Esophagus squamous epithelium (tissue), 5 donors: ENCODE data around the gene ZC3H18. TPM values are rescaled to one million over a fixed set of nuclear protein-coding genes. Genes with fewer than 3 reads are reported as not detected.

ENCODE experiments used
- DNase-seq: peaks from one replicate; lab custom pipeline; 2025; lab: John Stamatoyannopoulos, UW
- H3K27ac ChIP-seq, 4 donors: fragments of 200-600 bp; sonication (generic); one replicate each; pipeline ENCODE4 v1.5.1; 2016 to 2019; ENCODE audit warnings: mild to moderate bottlenecking in 1 of 4
- H3K27me3 ChIP-seq, 4 donors: fragments of 200-600 bp; sonication (generic); 1 replicate in 3 of 4; 2 replicates in 1 of 4; pipeline versions ENCODE4 v1.5.1 to v1.6.0; 2017 to 2021; ENCODE audit warnings: antibody characterized with exemption in 1 of 4
- H3K36me3 ChIP-seq, 3 donors: fragments of 200-600 bp; sonication (generic); one replicate each; pipeline ENCODE4 v1.5.1; 2016 to 2019
- H3K4me1 ChIP-seq, 3 donors: fragments of 200-600 bp; sonication (generic); one replicate each; pipeline ENCODE4 v1.5.1; 2017 to 2019
- H3K4me3 ChIP-seq, 4 donors: fragments of 200-600 bp; sonication (generic); 1 replicate in 3 of 4; 2 replicates in 1 of 4; pipeline ENCODE4 v1.5.1; 2016 to 2019; ENCODE audit warnings: mild to moderate bottlenecking in 2 of 4, moderate library complexity in 1 of 4
- H3K9me3 ChIP-seq, 3 donors: fragments of 200-600 bp; sonication (generic); one replicate each; pipeline ENCODE4 v1.5.1; 2016 to 2019
- CTCF ChIP-seq, 6 experiments: fragments of 450-650 bp in 4 of 6; fragments of 200-600 bp in 2 of 6; sonication (generic) in 2 of 6; IDR thresholded peaks; one replicate each; pipeline ENCODE4 v1.5.1; 2016 to 2019; ENCODE audit warnings: antibody characterized with exemption in 6 of 6, mild to moderate bottlenecking in 4 of 6, moderate library complexity in 4 of 6
- POLR2A ChIP-seq, 4 donors: fragments of 450-650 bp; IDR thresholded peaks; one replicate each; pipeline ENCODE4 v1.6.1; 2017; ENCODE audit warnings: antibody characterized with exemption in 4 of 4, mild to moderate bottlenecking in 4 of 4, moderate library complexity in 3 of 4
- WGBS, 2 donors: methylation state at CpG; one replicate each; pipeline ENCODE4 v1.1.5; 2018; 5-methylcytosine and 5-hydroxymethylcytosine counted together
- intact Hi-C: fragments of 100-400 bp; cut with DNase I; formaldehyde crosslinking; loops from one replicate; pipeline ENCODE4 v1.15.0; 2022
- total RNA-seq, 4 donors: library from RNA; depleted of rRNA; stranded (reverse); fragments of >200 nt; gene quantifications; one replicate each; pipeline ENCODE4 v1.1.0, GENCODE V29; 2016
- donor health status: DM: yes; HTN: yes; CAD: no.

Gene ZC3H18
- total RNA-seq, 4 donors from 2014 or later, result 15.4 to 27.3 (median 17.5) TPM

GRCh38 chr16:88653596-88654362 lies 83.6 kb downstream of the ZC3H18 start:
- no peak for TF ChIP-seq CTCF (IDR thresholded peaks at IDR 0.05)
- TF ChIP-seq POLR2A (IDR thresholded peaks at IDR 0.05), result no peak
- peaks cover 0 to 72% (median 9%) of the 10 kb centered on the region in 3 donors for H3K36me3 ChIP-seq

GRCh38 chr16:88654363-88655052 lies 84.3 kb downstream of the ZC3H18 start:
- Histone ChIP-seq H3K27me3 (no peaks in the 10 kb centered on the region), H3K27ac (no peak overlapping the region), H3K4me1 (peaks cover 7 to 28% (median 17%) of the 10 kb centered on the region in 3 donors), H3K9me3 (no peaks in the 10 kb centered on the region), H3K4me3 (no peak overlapping the region), H3K36me3 (peaks cover 0 to 79% (median 9%) of the 10 kb centered on the region in 3 donors)
- WGBS, 2 donors, result 92 to 94% methylated on average over 5 to 15 of the region's 28 CpGs
- no peak for TF ChIP-seq POLR2A (IDR thresholded peaks at IDR 0.05)
- no peak for TF ChIP-seq CTCF (IDR thresholded peaks at IDR 0.05)
- intact Hi-C loops, result no loop called here
- DNase-seq, result no peak

More at GRCh38 chr16:88653596-88654362, 83.6 kb downstream of the ZC3H18 start:
- WGBS, 2 donors, result 77 to 78% methylated on average over 12 to 22 of the region's 32 CpGs
- H3K4me1 ChIP-seq, result peaks cover 7 to 32% (median 21%) of the 10 kb centered on the region in 3 donors
- no peak overlapping the region for H3K4me3 ChIP-seq
- no peak overlapping the region for H3K27ac ChIP-seq
- H3K9me3 ChIP-seq, result no peaks in the 10 kb centered on the region
- intact Hi-C loops, result no loop called here
- no peak for DNase-seq
- no peaks in the 10 kb centered on the region for H3K27me3 ChIP-seq

DNA sequence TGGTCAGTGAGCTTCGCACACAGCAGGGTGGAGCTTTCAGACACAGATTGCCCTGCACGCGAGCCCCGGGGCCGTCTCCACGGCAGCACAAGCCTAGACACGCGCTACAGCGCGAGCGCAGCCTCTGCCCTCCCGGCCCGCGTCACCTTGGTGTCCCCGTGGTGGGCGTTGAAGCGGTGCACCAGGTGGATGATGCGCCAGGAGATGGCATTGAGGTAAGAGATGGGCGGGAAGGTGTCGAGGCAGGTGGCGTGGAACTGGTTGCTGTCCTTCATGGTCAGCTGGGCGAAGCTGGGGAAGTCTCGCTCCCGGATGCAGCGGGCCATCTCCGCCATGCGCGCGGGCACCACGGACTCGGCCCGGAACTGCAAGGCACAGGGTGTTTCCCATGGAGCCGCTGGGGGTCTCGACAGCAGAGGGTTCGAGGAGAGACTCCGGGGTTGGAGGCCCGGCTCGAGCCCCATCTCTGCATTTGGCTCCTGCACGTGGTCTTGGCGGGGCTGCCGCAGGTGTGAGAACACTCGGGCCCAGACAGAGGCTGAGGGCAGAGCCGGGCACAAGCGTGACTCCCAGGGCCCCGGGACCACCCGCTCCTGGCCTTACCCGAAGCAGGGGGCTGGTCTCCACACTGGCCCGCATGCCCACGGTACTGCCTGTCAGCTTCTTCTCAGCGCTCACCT lies 85.0 kb downstream of the ZC3H18 start:
- TF ChIP-seq POLR2A (IDR thresholded peaks at IDR 0.05), result no peak
- TF ChIP-seq CTCF (IDR thresholded peaks at IDR 0.05), result no peak
- no peak overlapping the region for H3K27ac ChIP-seq
- H3K4me3 ChIP-seq, result no peak overlapping the region
- peaks cover 0 to 86% (median 9%) of the 10 kb centered on the region in 3 donors for H3K36me3 ChIP-seq
- peaks cover 7 to 21% (median 11%) of the 10 kb centered on the region in 3 donors for H3K4me1 ChIP-seq
- intact Hi-C loops, result no loop called here
- 91 to 100% methylated on average over 3 to 14 of the region's 50 CpGs for WGBS, 2 donors
- H3K27me3 ChIP-seq, result no peaks in the 10 kb centered on the region
- H3K9me3 ChIP-seq, result no peaks in the 10 kb centered on the region
- DNase-seq, result no peak

DNA sequence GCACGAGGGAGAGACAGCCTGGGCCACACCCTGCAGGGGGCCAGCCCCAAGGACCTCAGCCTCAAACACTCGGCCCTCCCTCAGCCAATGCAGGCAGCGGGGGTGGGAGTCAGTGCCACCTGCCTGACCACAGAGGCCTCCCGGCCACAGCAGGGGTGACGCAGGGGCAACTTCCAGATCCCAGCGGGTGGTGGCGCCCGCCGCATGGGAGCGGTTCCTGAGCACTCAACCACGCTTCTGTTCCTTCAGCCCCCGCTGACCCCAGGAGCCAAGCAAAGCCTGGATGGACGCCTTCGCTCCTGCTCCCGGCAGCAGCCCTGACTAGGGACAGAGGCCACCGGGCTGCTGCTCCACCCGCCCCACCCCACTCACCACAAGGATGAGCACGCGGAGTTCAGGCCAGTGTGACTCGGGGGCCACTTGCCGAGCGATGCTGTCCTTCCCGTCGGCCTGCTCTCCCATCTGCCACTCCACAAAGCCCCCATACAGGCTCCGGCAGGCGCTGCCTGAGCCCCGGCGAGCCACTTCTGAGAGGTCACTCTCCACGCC lies 85.6 kb downstream of the ZC3H18 start:
- no peak for DNase-seq
- H3K4me1 ChIP-seq, result peaks cover 7 to 15% (median 7%) of the 10 kb centered on the region in 3 donors
- TF ChIP-seq CTCF (IDR thresholded peaks at IDR 0.05), result no peak
- WGBS, 2 donors, result no CpG with 5 or more reads among the region's 29 CpGs
- intact Hi-C loops, result no loop called here
- H3K36me3 ChIP-seq, result peaks cover 0 to 88% (median 9%) of the 10 kb centered on the region in 3 donors
- no peaks in the 10 kb centered on the region for H3K9me3 ChIP-seq
- no peaks in the 10 kb centered on the region for H3K27me3 ChIP-seq
- H3K4me3 ChIP-seq, result no peak overlapping the region
- H3K27ac ChIP-seq, result no peak overlapping the region
